ENCODE data around the gene OR6J1.

DNA sequence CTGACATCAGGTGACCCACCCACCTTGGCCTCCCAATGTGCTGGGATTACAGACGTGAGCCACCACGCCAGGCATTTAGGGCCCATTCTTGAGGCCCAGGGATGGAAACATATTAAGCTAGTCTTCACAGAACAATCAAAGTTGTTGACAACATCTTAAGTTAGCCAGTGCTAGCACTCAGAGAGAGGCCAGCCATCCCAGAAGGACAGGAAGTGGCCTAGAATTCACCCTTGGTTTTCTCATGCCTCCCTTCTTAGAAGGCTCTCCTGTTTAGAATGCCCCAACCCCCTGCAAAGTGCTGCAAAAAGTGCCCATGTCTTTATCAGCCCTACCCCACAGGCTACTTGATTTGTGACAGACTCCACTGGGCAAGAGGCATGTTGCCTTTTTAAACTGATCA is 12.1 kb upstream of the OR6J1 start:
- TF ChIP-seq, protein P1, sequence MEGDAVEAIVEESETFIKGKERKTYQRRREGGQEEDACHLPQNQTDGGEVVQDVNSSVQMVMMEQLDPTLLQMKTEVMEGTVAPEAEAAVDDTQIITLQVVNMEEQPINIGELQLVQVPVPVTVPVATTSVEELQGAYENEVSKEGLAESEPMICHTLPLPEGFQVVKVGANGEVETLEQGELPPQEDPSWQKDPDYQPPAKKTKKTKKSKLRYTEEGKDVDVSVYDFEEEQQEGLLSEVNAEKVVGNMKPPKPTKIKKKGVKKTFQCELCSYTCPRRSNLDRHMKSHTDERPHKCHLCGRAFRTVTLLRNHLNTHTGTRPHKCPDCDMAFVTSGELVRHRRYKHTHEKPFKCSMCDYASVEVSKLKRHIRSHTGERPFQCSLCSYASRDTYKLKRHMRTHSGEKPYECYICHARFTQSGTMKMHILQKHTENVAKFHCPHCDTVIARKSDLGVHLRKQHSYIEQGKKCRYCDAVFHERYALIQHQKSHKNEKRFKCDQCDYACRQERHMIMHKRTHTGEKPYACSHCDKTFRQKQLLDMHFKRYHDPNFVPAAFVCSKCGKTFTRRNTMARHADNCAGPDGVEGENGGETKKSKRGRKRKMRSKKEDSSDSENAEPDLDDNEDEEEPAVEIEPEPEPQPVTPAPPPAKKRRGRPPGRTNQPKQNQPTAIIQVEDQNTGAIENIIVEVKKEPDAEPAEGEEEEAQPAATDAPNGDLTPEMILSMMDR (IDR thresholded peaks at IDR 0.05; ENCODE audit: insufficient read depth, low read length), result no peak
- TF ChIP-seq, protein P2, sequence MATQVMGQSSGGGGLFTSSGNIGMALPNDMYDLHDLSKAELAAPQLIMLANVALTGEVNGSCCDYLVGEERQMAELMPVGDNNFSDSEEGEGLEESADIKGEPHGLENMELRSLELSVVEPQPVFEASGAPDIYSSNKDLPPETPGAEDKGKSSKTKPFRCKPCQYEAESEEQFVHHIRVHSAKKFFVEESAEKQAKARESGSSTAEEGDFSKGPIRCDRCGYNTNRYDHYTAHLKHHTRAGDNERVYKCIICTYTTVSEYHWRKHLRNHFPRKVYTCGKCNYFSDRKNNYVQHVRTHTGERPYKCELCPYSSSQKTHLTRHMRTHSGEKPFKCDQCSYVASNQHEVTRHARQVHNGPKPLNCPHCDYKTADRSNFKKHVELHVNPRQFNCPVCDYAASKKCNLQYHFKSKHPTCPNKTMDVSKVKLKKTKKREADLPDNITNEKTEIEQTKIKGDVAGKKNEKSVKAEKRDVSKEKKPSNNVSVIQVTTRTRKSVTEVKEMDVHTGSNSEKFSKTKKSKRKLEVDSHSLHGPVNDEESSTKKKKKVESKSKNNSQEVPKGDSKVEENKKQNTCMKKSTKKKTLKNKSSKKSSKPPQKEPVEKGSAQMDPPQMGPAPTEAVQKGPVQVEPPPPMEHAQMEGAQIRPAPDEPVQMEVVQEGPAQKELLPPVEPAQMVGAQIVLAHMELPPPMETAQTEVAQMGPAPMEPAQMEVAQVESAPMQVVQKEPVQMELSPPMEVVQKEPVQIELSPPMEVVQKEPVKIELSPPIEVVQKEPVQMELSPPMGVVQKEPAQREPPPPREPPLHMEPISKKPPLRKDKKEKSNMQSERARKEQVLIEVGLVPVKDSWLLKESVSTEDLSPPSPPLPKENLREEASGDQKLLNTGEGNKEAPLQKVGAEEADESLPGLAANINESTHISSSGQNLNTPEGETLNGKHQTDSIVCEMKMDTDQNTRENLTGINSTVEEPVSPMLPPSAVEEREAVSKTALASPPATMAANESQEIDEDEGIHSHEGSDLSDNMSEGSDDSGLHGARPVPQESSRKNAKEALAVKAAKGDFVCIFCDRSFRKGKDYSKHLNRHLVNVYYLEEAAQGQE (IDR thresholded peaks at IDR 0.05; ENCODE audit: insufficient replicate concordance, low read depth), result no peak
- TF ChIP-seq POLR2AphosphoS5 (IDR thresholded peaks at IDR 0.05; ENCODE audit: low read depth), result no peak
- TF ChIP-seq GABPA (IDR thresholded peaks at IDR 0.05; ENCODE audit: low read depth), result no peak

All from HL-60 (cell line).